IMR-90 (cell line): ENCODE data around the gene GOLT1A. TPM values are rescaled to one million over a fixed set of nuclear protein-coding genes. Genes with fewer than 3 reads are reported as not detected.

Experiments
- ATAC-seq: fragments of 200-7000 bp; cut with Tn5 transposase; 2 replicates; pipeline ENCODE4 v1.9.1; 2020; ENCODE audit warnings: low read depth, mild to moderate bottlenecking, moderate library complexity
- BruUV-seq: library from RNA; stranded (reverse); fragments of 400-500 nt; replicated peaks from 2 replicates; lab custom pipeline; 2021; lab: Mats Ljungman, UMichigan
- CTCF ChIA-PET: fragments of 300-600 bp; formaldehyde crosslinking; extraction: SDS; loops from one replicate; lab custom pipeline; 2021; ENCODE audit warnings: antibody characterized with exemption; lab: Yijun Ruan, JAX
- POLR2A ChIA-PET: fragments of 300-600 bp; sonication (Branson Sonifier 250); formaldehyde crosslinking; loops from one replicate; lab custom pipeline; 2022; ENCODE audit warnings: antibody characterized with exemption; ENCODE audit not compliant: unreplicated experiment; lab: Charles Lee
- DNase-seq: peaks from one replicate; pipeline ENCODE4 v3.0.0; 2013
- H2AFZ ChIP-seq: replicated peaks from 2 replicates; pipeline ENCODE3; 2013; ENCODE audit warnings: low read length, mild to moderate bottlenecking; ENCODE audit not compliant: poor library complexity
- H2AK5ac ChIP-seq: 2 replicates; pipeline ENCODE4 v1.6.1; 2013; ENCODE audit warnings: low read depth, low read length, inconsistent platforms
- H2AK9ac ChIP-seq: replicated peaks from 2 replicates; pipeline ENCODE3; 2013; ENCODE audit warnings: mild to moderate bottlenecking, low read depth, low read length, moderate library complexity; ENCODE audit not compliant: poor library complexity
- H2BK120ac ChIP-seq: 2 replicates; pipeline ENCODE4 v1.6.1; 2013; ENCODE audit warnings: low read depth, low read length, inconsistent platforms
- H2BK15ac ChIP-seq: 3 replicates; pipeline ENCODE4 v1.6.1; 2013; ENCODE audit warnings: low read depth, low read length, inconsistent platforms
- H2BK20ac ChIP-seq: 2 replicates; pipeline ENCODE4 v1.6.1; 2013; ENCODE audit warnings: low read depth, mild to moderate bottlenecking, inconsistent platforms, low read length, moderate library complexity
- H2BK5ac ChIP-seq: 2 replicates; pipeline ENCODE4 v1.6.1; 2013; ENCODE audit warnings: mild to moderate bottlenecking, low read depth, low read length, inconsistent platforms; ENCODE audit not compliant: poor library complexity, severe bottlenecking
- H3K14ac ChIP-seq: replicated peaks from 2 replicates; pipeline ENCODE4 v1.6.1; 2013; ENCODE audit warnings: low read depth, low read length, inconsistent platforms
- H3K18ac ChIP-seq: 2 replicates; pipeline ENCODE4 v1.6.1; 2013; ENCODE audit warnings: low read depth, low read length, control low read depth
- H3K23ac ChIP-seq: 2 replicates; pipeline ENCODE4 v1.6.1; 2013; ENCODE audit warnings: low read depth, low read length, inconsistent platforms
- H3K27ac ChIP-seq: 2 replicates; pipeline ENCODE4 v1.5.1; 2013; ENCODE audit warnings: mild to moderate bottlenecking, control low read depth, low read length; ENCODE audit not compliant: insufficient read depth
- H3K27me3 ChIP-seq: 2 replicates; pipeline ENCODE4 v1.6.1; 2013; ENCODE audit warnings: low read length; ENCODE audit not compliant: control insufficient read depth, insufficient read depth
- H3K36me3 ChIP-seq: 2 replicates; pipeline ENCODE4 v1.6.1; 2013; ENCODE audit warnings: low read length, mixed read lengths; ENCODE audit not compliant: control insufficient read depth, insufficient read depth
- H3K4ac ChIP-seq: 2 replicates; pipeline ENCODE4 v1.6.1; 2013; ENCODE audit warnings: low read depth, low read length, inconsistent platforms
- H3K4me1 ChIP-seq: 2 replicates; pipeline ENCODE4 v1.6.1; 2013; ENCODE audit warnings: low read length, mixed read lengths; ENCODE audit not compliant: control insufficient read depth, insufficient read depth
- H3K4me2 ChIP-seq: 2 replicates; pipeline ENCODE4 v1.6.1; 2013; ENCODE audit warnings: low read depth, mild to moderate bottlenecking, control low read depth, low read length, moderate library complexity
- H3K4me3 ChIP-seq: 2 replicates; pipeline ENCODE4 v1.5.1; 2013; ENCODE audit warnings: low read depth, mild to moderate bottlenecking, control low read depth, low read length, moderate library complexity; ENCODE audit not compliant: insufficient read depth
- H3K56ac ChIP-seq: 2 replicates; pipeline ENCODE4 v1.6.1; 2013; ENCODE audit warnings: low read length, inconsistent platforms; ENCODE audit not compliant: insufficient read depth; ENCODE audit errors: extremely low read depth
- H3K79me1 ChIP-seq, 2 experiments: 2 replicates each; pipeline ENCODE4 v1.6.1; 2013; ENCODE audit warnings: low read length in 2 of 2, inconsistent platforms in 1 of 2, low read depth in 1 of 2
- H3K9ac ChIP-seq: 2 replicates; pipeline ENCODE4 v1.6.1; 2013; ENCODE audit warnings: low read depth, low read length, control low read depth
- H3K9me1 ChIP-seq: 2 replicates; pipeline ENCODE4 v1.6.1; 2013; ENCODE audit warnings: low read length, inconsistent platforms; ENCODE audit not compliant: insufficient read depth
- H3K9me3 ChIP-seq: 2 replicates; pipeline ENCODE4 v1.6.1; 2013; ENCODE audit warnings: low read length; ENCODE audit not compliant: control insufficient read depth, insufficient read depth
- H4K20me1 ChIP-seq: 2 replicates; pipeline ENCODE4 v1.6.1; 2013; ENCODE audit warnings: low read length, inconsistent platforms; ENCODE audit not compliant: insufficient read depth
- H4K5ac ChIP-seq: 2 replicates; pipeline ENCODE4 v1.6.1; 2013; ENCODE audit warnings: mild to moderate bottlenecking, low read depth, low read length, control low read depth
- H4K8ac ChIP-seq, 2 experiments: 2 replicates each; pipeline ENCODE4 v1.6.1; 2013; ENCODE audit warnings: low read depth in 2 of 2, low read length in 2 of 2, control low read depth in 1 of 2, inconsistent platforms in 1 of 2
- H4K91ac ChIP-seq: 2 replicates; pipeline ENCODE4 v1.6.1; 2013; ENCODE audit warnings: low read depth, low read length, inconsistent platforms; ENCODE audit not compliant: insufficient read depth
- CEBPB ChIP-seq: IDR thresholded peaks from 2 replicates; pipeline ENCODE4 v1.6.1; 2012; ENCODE audit warnings: low read depth, low read length, improper control_type of control experiment
- CHD1 ChIP-seq: IDR thresholded peaks from 2 replicates; pipeline ENCODE4 v1.6.1; 2012; ENCODE audit warnings: low read depth, low read length, improper control_type of control experiment
- FOS ChIP-seq: fragments of 150-350 bp; IDR thresholded peaks from 2 replicates; pipeline ENCODE4 v1.6.1; 2016; ENCODE audit warnings: low read depth, low read length
- MAFK ChIP-seq: IDR thresholded peaks from 2 replicates; pipeline ENCODE4 v1.6.1; 2012; ENCODE audit warnings: low read depth, low read length, improper control_type of control experiment
- MAZ ChIP-seq: IDR thresholded peaks from 2 replicates; pipeline ENCODE4 v1.6.1; 2012; ENCODE audit warnings: low read depth, mild to moderate bottlenecking, low read length, improper control_type of control experiment, moderate library complexity, borderline replicate concordance
- NFE2L2 ChIP-seq: fragments of 150-350 bp; IDR thresholded peaks from 2 replicates; pipeline ENCODE4 v1.6.1; 2016; ENCODE audit warnings: low read depth, mild to moderate bottlenecking, low read length
- SMC3 ChIP-seq: fragments of 150-350 bp; IDR thresholded peaks from 2 replicates; pipeline ENCODE4 v1.6.1; 2016; ENCODE audit warnings: low read depth, mild to moderate bottlenecking, antibody characterized with exemption, low read length, moderate library complexity
- WGBS, 2 experiments: methylation state at CpG; one replicate each; pipeline versions ENCODE4 v1.1.5 to v1.1.7; 2013; ENCODE audit warnings: missing lambda C conversion rate in 2 of 2; ENCODE audit not compliant: insufficient read length in 1 of 2; ENCODE audit errors: extremely low coverage in 2 of 2; 5-methylcytosine and 5-hydroxymethylcytosine counted together
- dilution Hi-C: fragments of 300-500 bp; cut with HindIII; formaldehyde crosslinking; loops from one replicate; pipeline ENCODE4 v1.14.3; 2018; ENCODE audit warnings: low sequenced_read_pairs; ENCODE audit not compliant: unreplicated experiment
- in situ Hi-C: fragments of 300-500 bp; cut with MboI; formaldehyde crosslinking; loops from 3 replicates; pipeline ENCODE4 v1.14.3; 2019; ENCODE audit warnings: low sequenced_read_pairs, inconsistent platforms, mixed read lengths
- intact Hi-C: fragments of 100-400 bp; cut with micrococcal nuclease; formaldehyde crosslinking; loops from 2 replicates; pipeline ENCODE4 v1.10.0; 2022
- polyA plus RNA-seq, 3 experiments: library from polyadenylated mRNA; depleted of rRNA; stranded (reverse); fragments of >200 nt; gene quantifications; 2 replicates each; pipeline ENCODE4 v1.2.3, GENCODE V29; 2012; ENCODE audit warnings: low replicate concordance in 1 of 3
- total RNA-seq: library from RNA; depleted of rRNA; stranded (reverse); fragments of >200 nt; gene quantifications from 2 replicates; pipeline ENCODE4 v1.2.3, GENCODE V29; 2012

GOLT1A gene
- total and polyA plus RNA-seq, 2 of the 4 experiments (the other 2 are of a cell fraction), result 0.32 TPM; not detected in 1

- H4K8ac ChIP-seq, result no peak overlapping the region
These were observed 33.1 kb upstream of the GOLT1A start for GRCh38 chr1:204246876-204247275.

More at GRCh38 chr1:204246876-204247275, 33.1 kb upstream of the GOLT1A start:
- Histone ChIP-seq H2BK15ac (no peak overlapping the region), H3K4me2 (no peak overlapping the region), H3K56ac (no peak overlapping the region), H2AFZ (no peak overlapping the region), H3K9ac (no peak overlapping the region), H3K18ac (no peak overlapping the region), H3K14ac (no peak overlapping the region), H3K4ac (no peak overlapping the region), H3K4me1 (peaks cover 2% of the 10 kb centered on the region; the same call in 1 of the 2 replicates), H3K27ac (no peak overlapping the region), H4K20me1 (no peaks in the 10 kb centered on the region), H4K91ac (no peak overlapping the region), H4K5ac (no peak overlapping the region), H2BK5ac (no peak overlapping the region), H2AK5ac (no peak overlapping the region), H3K4me3 (no peak overlapping the region), H2AK9ac (no peak overlapping the region), H3K9me3 (no peaks in the 10 kb centered on the region), H2BK20ac (no peak overlapping the region), H2BK120ac (no peak overlapping the region), H3K27me3 (no peaks in the 10 kb centered on the region), H3K36me3 (peaks cover 11% of the 10 kb centered on the region; the same call in 1 of the 2 replicates), H3K23ac (no peak overlapping the region), H3K9me1 (no peaks in the 10 kb centered on the region), H3K79me1 (no peaks in the 10 kb centered on the region)
- no peak for TF ChIP-seq FOS
- no peak for TF ChIP-seq SMC3
- TF ChIP-seq MAFK, result no peak
- TF ChIP-seq CHD1, result no peak
- no peak for TF ChIP-seq CEBPB
- no peak for TF ChIP-seq NFE2L2
- no peak for TF ChIP-seq MAZ
- no peak for ATAC-seq
- POLR2A ChIA-PET, result no interaction called here
- no TSS peak for BruUV-seq
- WGBS, 2 experiments, result 100% methylated on average over 1 of the region's 4 CpGs; no CpG with 5 or more reads in 1 of the 2 experiments
- in situ Hi-C loops, result no loop called here
- CTCF ChIA-PET, result interaction anchor here (1.4 kb wide), 1 partner anchor 12 kb away, joined by 3 read pairs; no protein-coding TSS in a partner anchor
- intact Hi-C loops, result no loop called here
- no peak for DNase-seq
- dilution Hi-C loops, result no loop called here
